ENCODE results near the gene CORIN. TPM values are rescaled to one million over a fixed set of nuclear protein-coding genes. Genes with fewer than 3 reads are reported as not detected.

The CORIN gene
- total and polyA plus RNA-seq, 2 experiments from 2014 or later = not detected

- H3K79me2 ChIP-seq (replicated peaks; ENCODE audit: insufficient read depth) = no peaks in the 10 kb centered on the region
- peaks cover 10% of the 10 kb centered on the region; the same call in 1 of the 3 replicates for H3K36me3 Mint-ChIP-seq (ENCODE audit: low read depth)
- no peaks in the 10 kb centered on the region for H3F3A ChIP-seq (replicated peaks; ENCODE audit: low read depth)
- TF ChIP-seq NANOG (IDR thresholded peaks at IDR 0.05; ENCODE audit: borderline replicate concordance) (no peak), POLR2AphosphoS5 (IDR thresholded peaks at IDR 0.05; ENCODE audit: low read depth) (0 out of 2 replicates have a peak, but pooled peaks have one; percentile 15)
- peaks cover 12% of the 10 kb centered on the region for H4K20me1 ChIP-seq (replicated peaks; ENCODE audit: insufficient read depth)
- H3K4me2 ChIP-seq = peak overlapping the region; percentile 93
- H3K4me3 ChIP-seq = peak overlapping the region; percentile 79
- peaks cover 14% of the 10 kb centered on the region; the same call in 1 of the 2 replicates for H3K27me3 ChIP-seq (ENCODE audit: insufficient read depth)
- no peaks in the 10 kb centered on the region for H3K36me3 ChIP-seq (ENCODE audit: insufficient read depth)
- H3K9me2 ChIP-seq (ENCODE audit: insufficient read depth) = no peaks in the 10 kb centered on the region
- H3K27ac ChIP-seq (ENCODE audit: low read depth) = no peak overlapping the region
- H3K4me3 Mint-ChIP-seq = peak overlapping the region; percentile 79
- H3K27ac Mint-ChIP-seq = no peak overlapping the region
- peaks cover 10% of the 10 kb centered on the region; the same call in 2 of the 3 replicates for H3K9me3 Mint-ChIP-seq
- peaks cover 21% of the 10 kb centered on the region for H3K27me3 Mint-ChIP-seq (ENCODE audit: insufficient read depth, low read depth, poor library complexity)
- DNase-seq (ENCODE audit: low spot score) = peak; percentile 71
- peak; percentile 71 for ATAC-seq
- peaks cover 18% of the 10 kb centered on the region for H3K4me1 ChIP-seq (ENCODE audit: insufficient read depth)
- H2AFZ ChIP-seq = peak overlapping the region; percentile 82
- H3K4me1 Mint-ChIP-seq = peaks cover 25% of the 10 kb centered on the region
These were observed 566 bp downstream of the CORIN start for GRCh38 chr4:47837094-47837907.

- Mint-ChIP-seq H3K36me3 (ENCODE audit: low read depth) (peaks cover 10% of the 10 kb centered on the region; the same call in 1 of the 3 replicates), H3K27ac (no peak overlapping the region), H3K4me1 (peaks cover 25% of the 10 kb centered on the region), H3K4me3 (peak overlapping the region; percentile 79), H3K27me3 (ENCODE audit: insufficient read depth, low read depth, poor library complexity) (peaks cover 19% of the 10 kb centered on the region), H3K9me3 (peaks cover 10% of the 10 kb centered on the region; the same call in 2 of the 3 replicates)
- Histone ChIP-seq H3K27me3 (ENCODE audit: insufficient read depth) (peaks cover 14% of the 10 kb centered on the region; the same call in 1 of the 2 replicates), H3K36me3 (ENCODE audit: insufficient read depth) (no peaks in the 10 kb centered on the region), H3K79me2 (replicated peaks; ENCODE audit: insufficient read depth) (no peaks in the 10 kb centered on the region), H4K20me1 (replicated peaks; ENCODE audit: insufficient read depth) (peaks cover 12% of the 10 kb centered on the region), H3K9me2 (ENCODE audit: insufficient read depth) (no peaks in the 10 kb centered on the region), H3K4me2 (peak overlapping the region; percentile 93), H3K27ac (ENCODE audit: low read depth) (no peak overlapping the region), H3K4me3 (peak overlapping the region; percentile 79), H2AFZ (peak overlapping the region; percentile 82), H3K4me1 (ENCODE audit: insufficient read depth) (peaks cover 18% of the 10 kb centered on the region), H3F3A (replicated peaks; ENCODE audit: low read depth) (no peaks in the 10 kb centered on the region)
- ATAC-seq (peak; percentile 88), DNase-seq (ENCODE audit: low spot score) (peak; percentile 95)
- TF ChIP-seq STAT1 (IDR thresholded peaks at IDR 0.05; ENCODE audit: unreplicated experiment) = no peak
- TF ChIP-seq POLR2AphosphoS5 (IDR thresholded peaks at IDR 0.05; ENCODE audit: low read depth) = no peak; the same call in 1 of the 2 replicates
- TF ChIP-seq ZNF331 (CRISPR knock-in tag; IDR thresholded peaks at IDR 0.05; ENCODE audit: low read depth) = no peak
- TF ChIP-seq, protein P1, sequence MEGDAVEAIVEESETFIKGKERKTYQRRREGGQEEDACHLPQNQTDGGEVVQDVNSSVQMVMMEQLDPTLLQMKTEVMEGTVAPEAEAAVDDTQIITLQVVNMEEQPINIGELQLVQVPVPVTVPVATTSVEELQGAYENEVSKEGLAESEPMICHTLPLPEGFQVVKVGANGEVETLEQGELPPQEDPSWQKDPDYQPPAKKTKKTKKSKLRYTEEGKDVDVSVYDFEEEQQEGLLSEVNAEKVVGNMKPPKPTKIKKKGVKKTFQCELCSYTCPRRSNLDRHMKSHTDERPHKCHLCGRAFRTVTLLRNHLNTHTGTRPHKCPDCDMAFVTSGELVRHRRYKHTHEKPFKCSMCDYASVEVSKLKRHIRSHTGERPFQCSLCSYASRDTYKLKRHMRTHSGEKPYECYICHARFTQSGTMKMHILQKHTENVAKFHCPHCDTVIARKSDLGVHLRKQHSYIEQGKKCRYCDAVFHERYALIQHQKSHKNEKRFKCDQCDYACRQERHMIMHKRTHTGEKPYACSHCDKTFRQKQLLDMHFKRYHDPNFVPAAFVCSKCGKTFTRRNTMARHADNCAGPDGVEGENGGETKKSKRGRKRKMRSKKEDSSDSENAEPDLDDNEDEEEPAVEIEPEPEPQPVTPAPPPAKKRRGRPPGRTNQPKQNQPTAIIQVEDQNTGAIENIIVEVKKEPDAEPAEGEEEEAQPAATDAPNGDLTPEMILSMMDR (conservative IDR thresholded peaks at IDR 0.05; ENCODE audit: low read depth in 2 of 2) = peak; percentile 64 to 91
These were observed 1.2 kb downstream of the CORIN start for GRCh38 chr4:47836641-47837093.

GRCh38 chr4:47835494-47835893 is 2.4 kb downstream of the CORIN start:
- Histone ChIP-seq H3K4me3 (no peak overlapping the region), H3K9me2 (ENCODE audit: insufficient read depth) (no peaks in the 10 kb centered on the region), H4K20me1 (replicated peaks; ENCODE audit: insufficient read depth) (peaks cover 12% of the 10 kb centered on the region; the same call in 1 of the 2 replicates), H3K27me3 (ENCODE audit: insufficient read depth) (peaks cover 14% of the 10 kb centered on the region; the same call in 1 of the 2 replicates), H3K79me2 (replicated peaks; ENCODE audit: insufficient read depth) (no peaks in the 10 kb centered on the region), H3F3A (replicated peaks; ENCODE audit: low read depth) (no peaks in the 10 kb centered on the region), H3K4me2 (peak overlapping the region; percentile 93), H3K4me1 (ENCODE audit: insufficient read depth) (peaks cover 18% of the 10 kb centered on the region), H3K27ac (ENCODE audit: low read depth) (no peak overlapping the region), H3K36me3 (ENCODE audit: insufficient read depth) (no peaks in the 10 kb centered on the region), H2AFZ (no peak overlapping the region; the same call in 1 of the 2 replicates)
- ATAC-seq = no peak
- Mint-ChIP-seq H3K27me3 (ENCODE audit: insufficient read depth, low read depth, poor library complexity) (peaks cover 19% of the 10 kb centered on the region), H3K4me1 (peaks cover 25% of the 10 kb centered on the region), H3K27ac (no peak overlapping the region), H3K9me3 (peaks cover 10% of the 10 kb centered on the region; the same call in 2 of the 3 replicates), H3K4me3 (no peak overlapping the region), H3K36me3 (ENCODE audit: low read depth) (peaks cover 10% of the 10 kb centered on the region; the same call in 1 of the 3 replicates)
- peak; percentile 86 for TF ChIP-seq ZNF462 (CRISPR knock-in tag; IDR thresholded peaks at IDR 0.05)
- no peak for TF ChIP-seq NANOG (IDR thresholded peaks at IDR 0.05; ENCODE audit: borderline replicate concordance)
- DNase-seq (ENCODE audit: low spot score) = peak; percentile 51

All from GM23338 (cell line).